ENCODE data around the gene PRSS53.

DNA sequence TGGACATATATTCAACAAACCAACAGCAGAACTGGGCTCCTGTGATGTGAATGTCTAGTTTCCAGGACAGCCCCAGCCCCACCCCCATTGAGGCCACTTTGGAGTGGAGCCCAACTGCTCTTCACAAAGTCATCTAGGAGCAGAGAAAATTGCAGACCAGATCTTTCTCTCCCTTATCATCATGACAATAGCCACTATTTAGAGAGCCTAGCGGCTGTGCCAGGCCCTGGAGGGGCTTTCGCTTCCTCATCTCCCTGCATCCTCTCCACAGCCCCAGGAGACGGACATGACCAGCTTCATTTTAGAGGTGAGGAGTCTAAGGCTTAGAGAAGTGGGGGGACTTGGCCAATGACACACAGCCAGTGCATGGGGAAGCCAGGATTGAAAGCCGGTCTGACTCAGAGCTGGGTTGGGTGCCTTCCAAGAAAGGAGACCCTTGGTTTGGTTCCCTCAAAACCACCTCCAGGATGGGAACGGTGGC is 45.4 kb upstream of the PRSS53 start:
- TF ChIP-seq YY1 (IDR thresholded peaks at IDR 0.05; ENCODE audit: low read depth) (no peak), FOXJ3 (CRISPR knock-in tag; IDR thresholded peaks at IDR 0.05) (no peak), EP300 (IDR thresholded peaks at IDR 0.05; ENCODE audit: borderline replicate concordance in 1 of 2, low read depth in 1 of 2, low read length in 1 of 2) (no peak), FOXM1 (IDR thresholded peaks at IDR 0.05; ENCODE audit: low read depth) (no peak)
- TF ChIP-seq, protein P1, sequence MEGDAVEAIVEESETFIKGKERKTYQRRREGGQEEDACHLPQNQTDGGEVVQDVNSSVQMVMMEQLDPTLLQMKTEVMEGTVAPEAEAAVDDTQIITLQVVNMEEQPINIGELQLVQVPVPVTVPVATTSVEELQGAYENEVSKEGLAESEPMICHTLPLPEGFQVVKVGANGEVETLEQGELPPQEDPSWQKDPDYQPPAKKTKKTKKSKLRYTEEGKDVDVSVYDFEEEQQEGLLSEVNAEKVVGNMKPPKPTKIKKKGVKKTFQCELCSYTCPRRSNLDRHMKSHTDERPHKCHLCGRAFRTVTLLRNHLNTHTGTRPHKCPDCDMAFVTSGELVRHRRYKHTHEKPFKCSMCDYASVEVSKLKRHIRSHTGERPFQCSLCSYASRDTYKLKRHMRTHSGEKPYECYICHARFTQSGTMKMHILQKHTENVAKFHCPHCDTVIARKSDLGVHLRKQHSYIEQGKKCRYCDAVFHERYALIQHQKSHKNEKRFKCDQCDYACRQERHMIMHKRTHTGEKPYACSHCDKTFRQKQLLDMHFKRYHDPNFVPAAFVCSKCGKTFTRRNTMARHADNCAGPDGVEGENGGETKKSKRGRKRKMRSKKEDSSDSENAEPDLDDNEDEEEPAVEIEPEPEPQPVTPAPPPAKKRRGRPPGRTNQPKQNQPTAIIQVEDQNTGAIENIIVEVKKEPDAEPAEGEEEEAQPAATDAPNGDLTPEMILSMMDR (IDR thresholded peaks at IDR 0.05) = no peak
